GM10248 (cell line): ENCODE results near the gene UBE4A.

Source experiments
- CTCF ChIA-PET: fragments of 300-600 bp; sonication (Branson Sonifier 250); formaldehyde crosslinking; extraction: SDS; loops from one replicate; lab custom pipeline; 2021; ENCODE audit warnings: antibody characterized with exemption; lab: Yijun Ruan, JAX
- POLR2A ChIA-PET: fragments of 350-650 bp; sonication (Branson Sonifier 250); formaldehyde crosslinking; extraction: SDS; loops from one replicate; lab custom pipeline; 2020; ENCODE audit warnings: antibody characterized with exemption; lab: Yijun Ruan, JAX
- DNase-seq: peaks from one replicate; pipeline ENCODE4 v3.0.0; 2012; ENCODE audit errors: extremely low spot score
- TF ChIP-seq, protein P1 (sequence below): IDR thresholded peaks from 2 replicates; pipeline ENCODE4 v1.5.1; 2012; ENCODE audit warnings: mild to moderate bottlenecking, low read depth; ENCODE audit errors: extremely low read depth, missing control alignments, control extremely low read depth

UBE4A gene

DNA sequence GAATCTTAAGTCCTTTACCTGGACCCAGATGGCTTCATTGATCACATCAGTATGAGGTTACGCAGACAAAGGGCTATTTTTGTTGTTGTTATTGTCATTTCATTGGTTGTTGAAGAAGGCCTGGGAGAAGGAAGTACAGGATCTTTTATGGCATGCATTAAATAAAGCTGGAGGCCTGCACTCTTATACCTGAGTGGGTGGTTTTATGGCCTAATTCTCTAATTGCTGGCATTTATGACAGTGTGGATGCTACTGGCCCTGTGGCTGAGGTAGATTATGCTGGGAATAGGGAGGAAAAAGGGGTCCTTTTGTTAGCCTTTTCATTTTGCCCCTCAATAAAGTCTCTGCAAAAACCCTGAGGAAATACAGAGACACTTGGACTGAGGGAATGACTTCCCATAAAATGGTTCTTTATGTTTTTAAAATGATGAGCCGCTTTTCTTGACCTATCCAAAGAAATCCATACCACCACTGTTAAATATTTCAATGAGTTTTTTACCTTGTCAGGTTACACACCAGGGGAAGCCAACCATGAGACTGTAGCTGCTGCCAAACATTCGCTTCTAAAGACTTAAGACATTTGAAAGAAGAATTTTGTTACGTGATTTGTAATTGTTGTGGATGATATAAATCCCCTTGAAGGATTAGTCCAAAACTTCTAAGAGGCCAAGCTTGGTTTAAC is 83.6 kb downstream of the UBE4A start:
- ChIA-PET POLR2A (interaction anchor here (1.1 to 1.2 kb wide), 2 partner anchors 8 to 66 kb away, joined by 3 to 4 read pairs; no protein-coding TSS in a partner anchor), CTCF (interaction anchor here (0.7 to 1.9 kb wide), 3 partner anchors 8 to 33 kb away, joined by 3 to 8 read pairs (median 3); partner anchors contain the start of gene KMT2A)
- no peak for DNase-seq
- TF ChIP-seq, protein P1, sequence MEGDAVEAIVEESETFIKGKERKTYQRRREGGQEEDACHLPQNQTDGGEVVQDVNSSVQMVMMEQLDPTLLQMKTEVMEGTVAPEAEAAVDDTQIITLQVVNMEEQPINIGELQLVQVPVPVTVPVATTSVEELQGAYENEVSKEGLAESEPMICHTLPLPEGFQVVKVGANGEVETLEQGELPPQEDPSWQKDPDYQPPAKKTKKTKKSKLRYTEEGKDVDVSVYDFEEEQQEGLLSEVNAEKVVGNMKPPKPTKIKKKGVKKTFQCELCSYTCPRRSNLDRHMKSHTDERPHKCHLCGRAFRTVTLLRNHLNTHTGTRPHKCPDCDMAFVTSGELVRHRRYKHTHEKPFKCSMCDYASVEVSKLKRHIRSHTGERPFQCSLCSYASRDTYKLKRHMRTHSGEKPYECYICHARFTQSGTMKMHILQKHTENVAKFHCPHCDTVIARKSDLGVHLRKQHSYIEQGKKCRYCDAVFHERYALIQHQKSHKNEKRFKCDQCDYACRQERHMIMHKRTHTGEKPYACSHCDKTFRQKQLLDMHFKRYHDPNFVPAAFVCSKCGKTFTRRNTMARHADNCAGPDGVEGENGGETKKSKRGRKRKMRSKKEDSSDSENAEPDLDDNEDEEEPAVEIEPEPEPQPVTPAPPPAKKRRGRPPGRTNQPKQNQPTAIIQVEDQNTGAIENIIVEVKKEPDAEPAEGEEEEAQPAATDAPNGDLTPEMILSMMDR = no peak

DNA sequence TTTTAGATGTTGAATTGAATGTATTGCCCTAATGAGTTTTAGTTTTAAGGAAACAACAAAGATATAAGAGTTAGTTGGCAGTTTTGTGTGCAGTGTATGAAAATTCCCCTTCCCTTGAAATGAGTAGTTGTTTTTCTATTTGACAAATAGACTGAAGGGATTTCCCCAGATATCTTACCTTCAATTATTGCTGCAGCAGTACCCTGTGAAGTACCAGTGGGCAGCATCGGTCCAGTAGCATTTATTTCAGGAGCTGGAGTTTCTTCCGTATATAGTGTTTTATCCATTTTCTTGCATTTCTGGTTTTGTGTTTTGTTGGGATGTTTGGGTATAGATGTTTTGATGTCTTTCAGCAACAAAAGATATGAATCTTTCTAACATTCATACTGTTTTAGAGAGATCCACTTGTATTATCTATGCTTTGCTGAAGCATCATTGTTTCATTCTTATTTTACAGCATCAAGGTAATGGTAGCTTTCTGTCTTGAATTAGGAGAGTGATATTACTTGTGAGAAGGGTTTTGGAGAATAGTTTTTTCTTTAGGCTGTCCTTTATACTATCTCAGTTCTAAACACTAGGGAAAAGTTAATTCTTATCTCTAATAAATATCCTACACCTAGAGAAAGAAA is 84.3 kb downstream of the UBE4A start:
- ChIA-PET POLR2A (interaction anchor here (1.1 to 1.2 kb wide), 2 partner anchors 9 to 67 kb away, joined by 3 to 4 read pairs; no protein-coding TSS in a partner anchor), CTCF (interaction anchor here (0.7 to 1.9 kb wide), 5 partner anchors 8 to 33 kb away, joined by 3 to 8 read pairs (median 3); partner anchors contain the start of gene KMT2A)
- TF ChIP-seq, protein P1 = no peak
- peak; percentile 37 for DNase-seq

DNA sequence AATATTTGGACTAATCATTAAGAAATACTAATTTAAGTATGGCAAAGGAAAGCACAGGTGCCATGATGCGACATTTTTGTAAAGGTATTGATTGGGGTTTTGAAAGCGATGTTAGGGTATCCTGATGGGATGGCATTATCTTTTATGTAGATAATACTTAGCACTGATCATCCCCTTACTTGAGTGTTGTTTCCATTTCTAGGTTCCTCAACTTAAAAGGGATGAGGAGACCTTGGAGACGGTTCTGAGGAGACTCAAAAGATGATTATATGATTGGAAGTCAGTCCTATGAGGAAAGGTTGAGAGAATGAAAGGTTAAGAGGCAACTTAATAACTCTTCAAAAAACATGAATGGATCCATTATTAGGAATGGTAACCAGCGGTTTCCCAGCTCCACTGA is 88.0 kb downstream of the UBE4A start:
- ChIA-PET CTCF (interaction anchor here (0.9 to 1.3 kb wide), 3 partner anchors 12 to 35 kb away, joined by 3 read pairs; no protein-coding TSS in a partner anchor), POLR2A (no interaction called here)
- TF ChIP-seq, protein P1 = no peak
- no peak for DNase-seq

DNA sequence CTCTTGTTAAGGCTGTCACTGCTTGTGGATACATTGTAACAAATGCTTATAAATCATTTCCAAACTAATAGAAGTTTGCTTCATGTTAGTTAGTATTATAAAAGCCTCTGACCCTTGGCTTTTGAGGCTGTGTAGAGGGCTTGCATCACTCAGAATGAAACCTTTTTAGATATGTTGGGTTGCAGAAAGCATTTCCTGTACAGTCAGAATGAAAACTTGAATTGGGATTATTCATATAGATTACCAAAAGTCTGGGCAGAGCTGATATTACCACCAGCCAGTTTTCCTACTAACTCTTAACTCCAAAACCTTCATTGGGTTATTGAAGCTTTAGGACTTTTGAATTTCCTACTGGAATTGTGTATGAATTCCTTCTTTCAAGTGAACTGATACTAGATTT is 88.9 kb downstream of the UBE4A start:
- ChIA-PET CTCF (interaction anchor here (0.9 to 1.3 kb wide), 3 partner anchors 11 to 36 kb away, joined by 3 read pairs; no protein-coding TSS in a partner anchor), POLR2A (interaction anchor here (0.6 kb wide), 1 partner anchor 196 kb away, joined by 3 read pairs; the partner anchor contains the start of gene MPZL3)
- TF ChIP-seq, protein P1 = no peak
- DNase-seq = peak; percentile 66
